Loucy (cell line): ENCODE data around the gene MIPEP.

ENCODE experiments used
- H2AFZ ChIP-seq: fragments of 200-600 bp; sonication (generic); 2 replicates; pipeline ENCODE4 v1.6.0; 2016; ENCODE audit warnings: antibody characterized with exemption, mild to moderate bottlenecking, low read length, moderate library complexity
- H3F3A ChIP-seq: fragments of 200-600 bp; 2 replicates; pipeline ENCODE4 v1.6.0; 2016; ENCODE audit warnings: antibody characterized with exemption, low read depth, mild to moderate bottlenecking
- H3K27me3 ChIP-seq: fragments of 200-600 bp; sonication (generic); 2 replicates; pipeline ENCODE4 v1.6.1; 2014; ENCODE audit warnings: low read length, mild to moderate bottlenecking; ENCODE audit not compliant: insufficient read depth, poor library complexity, severe bottlenecking
- H3K36me3 ChIP-seq: fragments of 200-600 bp; sonication (generic); 2 replicates; pipeline ENCODE4 v1.6.1; 2016; ENCODE audit warnings: low read length; ENCODE audit not compliant: insufficient read depth
- H3K4me1 ChIP-seq: fragments of 200-600 bp; sonication (generic); 2 replicates; pipeline ENCODE4 v1.5.1; 2014; ENCODE audit warnings: low read length, mild to moderate bottlenecking; ENCODE audit not compliant: insufficient read depth, poor library complexity, severe bottlenecking
- H3K4me2 ChIP-seq: fragments of 200-600 bp; sonication (generic); 2 replicates; pipeline ENCODE4 v1.6.0; 2014; ENCODE audit warnings: antibody characterized with exemption, low read length, low read depth, mild to moderate bottlenecking; ENCODE audit not compliant: poor library complexity, severe bottlenecking
- H3K4me3 ChIP-seq: fragments of 200-600 bp; sonication (generic); 2 replicates; pipeline ENCODE4 v1.5.1; 2014; ENCODE audit warnings: low read length, mild to moderate bottlenecking, mixed read lengths; ENCODE audit not compliant: poor library complexity, severe bottlenecking
- H3K79me2 ChIP-seq: fragments of 200-600 bp; sonication (generic); 2 replicates; pipeline ENCODE4 v1.6.1; 2014; ENCODE audit warnings: low read length; ENCODE audit not compliant: insufficient read depth
- H3K9ac ChIP-seq: fragments of 200-600 bp; sonication (generic); 2 replicates; pipeline ENCODE4 v1.6.0; 2014; ENCODE audit warnings: mild to moderate bottlenecking, low read depth, low read length, moderate library complexity; ENCODE audit not compliant: poor library complexity, severe bottlenecking
- H3K9me2 ChIP-seq: fragments of 200-600 bp; sonication (generic); replicated peaks from 2 replicates; pipeline ENCODE4 v1.6.1; 2016; ENCODE audit warnings: low read depth, low read length, mixed read lengths
- H3K9me3 ChIP-seq: fragments of 200-600 bp; sonication (generic); 2 replicates; pipeline ENCODE4 v1.6.1; 2014; ENCODE audit warnings: mild to moderate bottlenecking, antibody characterized with exemption, low read length, low read depth; ENCODE audit not compliant: insufficient read depth
- H4K20me1 ChIP-seq: fragments of 200-600 bp; sonication (generic); 2 replicates; pipeline ENCODE4 v1.6.0; 2014; ENCODE audit warnings: antibody characterized with exemption, low read length, mild to moderate bottlenecking; ENCODE audit not compliant: insufficient read depth, poor library complexity, severe bottlenecking
- EZH2phosphoT487 ChIP-seq: fragments of 200-600 bp; IDR thresholded peaks from 2 replicates; pipeline ENCODE4 v1.6.1; 2018; ENCODE audit warnings: antibody characterized with exemption, mild to moderate bottlenecking, moderate library complexity, borderline replicate concordance
- TF ChIP-seq, protein P1 (sequence below): fragments of 200-600 bp; sonication (generic); conservative IDR thresholded peaks from 2 replicates; pipeline ENCODE4 v1.5.1; 2014; ENCODE audit warnings: mild to moderate bottlenecking, antibody characterized with exemption, low read length

Gene MIPEP

GRCh38 chr13:23699271-23699670 lies 189.9 kb downstream of the MIPEP start:
- Histone ChIP-seq H3F3A (no peaks in the 10 kb centered on the region), H3K4me1 (no peaks in the 10 kb centered on the region), H3K9ac (no peak overlapping the region), H3K79me2 (no peaks in the 10 kb centered on the region), H3K36me3 (no peaks in the 10 kb centered on the region), H2AFZ (no peak overlapping the region), H3K9me3 (no peaks in the 10 kb centered on the region), H3K9me2 (no peaks in the 10 kb centered on the region), H4K20me1 (no peaks in the 10 kb centered on the region), H3K27me3 (no peaks in the 10 kb centered on the region), H3K4me3 (no peak overlapping the region), H3K4me2 (no peak overlapping the region)
- TF ChIP-seq, protein P1, sequence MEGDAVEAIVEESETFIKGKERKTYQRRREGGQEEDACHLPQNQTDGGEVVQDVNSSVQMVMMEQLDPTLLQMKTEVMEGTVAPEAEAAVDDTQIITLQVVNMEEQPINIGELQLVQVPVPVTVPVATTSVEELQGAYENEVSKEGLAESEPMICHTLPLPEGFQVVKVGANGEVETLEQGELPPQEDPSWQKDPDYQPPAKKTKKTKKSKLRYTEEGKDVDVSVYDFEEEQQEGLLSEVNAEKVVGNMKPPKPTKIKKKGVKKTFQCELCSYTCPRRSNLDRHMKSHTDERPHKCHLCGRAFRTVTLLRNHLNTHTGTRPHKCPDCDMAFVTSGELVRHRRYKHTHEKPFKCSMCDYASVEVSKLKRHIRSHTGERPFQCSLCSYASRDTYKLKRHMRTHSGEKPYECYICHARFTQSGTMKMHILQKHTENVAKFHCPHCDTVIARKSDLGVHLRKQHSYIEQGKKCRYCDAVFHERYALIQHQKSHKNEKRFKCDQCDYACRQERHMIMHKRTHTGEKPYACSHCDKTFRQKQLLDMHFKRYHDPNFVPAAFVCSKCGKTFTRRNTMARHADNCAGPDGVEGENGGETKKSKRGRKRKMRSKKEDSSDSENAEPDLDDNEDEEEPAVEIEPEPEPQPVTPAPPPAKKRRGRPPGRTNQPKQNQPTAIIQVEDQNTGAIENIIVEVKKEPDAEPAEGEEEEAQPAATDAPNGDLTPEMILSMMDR, result no peak
- no peak for TF ChIP-seq EZH2phosphoT487

- Histone ChIP-seq H3K4me2 (no peak overlapping the region), H3K4me3 (no peak overlapping the region), H3K36me3 (no peaks in the 10 kb centered on the region), H2AFZ (no peak overlapping the region), H3K79me2 (no peaks in the 10 kb centered on the region), H3K9ac (no peak overlapping the region), H3K27me3 (no peaks in the 10 kb centered on the region), H3K9me3 (no peaks in the 10 kb centered on the region), H3F3A (no peaks in the 10 kb centered on the region), H3K4me1 (no peaks in the 10 kb centered on the region), H4K20me1 (no peaks in the 10 kb centered on the region), H3K9me2 (no peaks in the 10 kb centered on the region)
- TF ChIP-seq, protein P1, result no peak
- no peak for TF ChIP-seq EZH2phosphoT487
Observed at GRCh38 chr13:23697772-23698313, 191.4 kb downstream of the MIPEP start.

- Histone ChIP-seq H3K36me3 (no peaks in the 10 kb centered on the region), H3K9me3 (no peaks in the 10 kb centered on the region), H3F3A (no peaks in the 10 kb centered on the region), H3K4me2 (no peak overlapping the region), H3K4me3 (no peak overlapping the region), H2AFZ (no peak overlapping the region), H3K9me2 (no peaks in the 10 kb centered on the region), H3K27me3 (no peaks in the 10 kb centered on the region), H4K20me1 (no peaks in the 10 kb centered on the region), H3K9ac (no peak overlapping the region), H3K4me1 (no peaks in the 10 kb centered on the region), H3K79me2 (no peaks in the 10 kb centered on the region)
- no peak for TF ChIP-seq EZH2phosphoT487
- TF ChIP-seq, protein P1, result no peak
Observed at GRCh38 chr13:23696610-23697009, 192.6 kb downstream of the MIPEP start.
